ENCODE measurements around the gene KCNMA1. TPM values are rescaled to one million over a fixed set of nuclear protein-coding genes. Genes with fewer than 3 reads are reported as not detected.

The KCNMA1 gene
- polyA plus RNA-seq, 1 donor: 19.6 TPM

DNA sequence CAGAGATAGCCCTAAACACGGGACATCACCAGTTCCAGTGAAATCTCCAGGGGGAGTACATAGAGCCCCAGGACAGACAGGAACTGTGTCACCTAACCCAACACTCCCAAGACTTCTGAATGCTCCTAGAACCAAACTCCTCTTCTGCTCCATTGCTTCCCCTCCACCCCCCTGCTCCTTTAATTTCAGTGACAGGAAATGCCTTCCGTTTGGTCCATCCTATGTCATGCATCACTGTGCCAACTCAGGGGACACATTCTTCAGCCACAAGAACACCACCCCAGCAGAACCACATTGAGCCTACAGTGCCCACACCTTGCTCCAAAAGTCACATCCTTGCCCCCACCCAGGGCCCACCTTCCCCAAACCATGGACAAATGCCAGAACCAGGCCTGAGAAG is 100.5 kb downstream of the KCNMA1 start:
- Histone ChIP-seq H3K9me3 (ENCODE audit: control insufficient read depth, low read depth, low read length) (no peaks in the 10 kb centered on the region), H3K4me1 (ENCODE audit: control insufficient read depth, insufficient read depth, low read length) (peaks cover 16% of the 10 kb centered on the region), H3K27ac (ENCODE audit: low read length) (no peak overlapping the region), H3K36me3 (ENCODE audit: control insufficient read depth, insufficient read depth, low read length) (no peaks in the 10 kb centered on the region), H3K27me3 (ENCODE audit: control insufficient read depth, insufficient read depth, low read length) (no peaks in the 10 kb centered on the region), H3K4me3 (ENCODE audit: low read length) (no peak overlapping the region)
- 100% methylated on average over 1 of the region's 2 CpGs for WGBS (ENCODE audit: insufficient coverage, low lambda C conversion rate)
- DNase-seq: no peak

DNA sequence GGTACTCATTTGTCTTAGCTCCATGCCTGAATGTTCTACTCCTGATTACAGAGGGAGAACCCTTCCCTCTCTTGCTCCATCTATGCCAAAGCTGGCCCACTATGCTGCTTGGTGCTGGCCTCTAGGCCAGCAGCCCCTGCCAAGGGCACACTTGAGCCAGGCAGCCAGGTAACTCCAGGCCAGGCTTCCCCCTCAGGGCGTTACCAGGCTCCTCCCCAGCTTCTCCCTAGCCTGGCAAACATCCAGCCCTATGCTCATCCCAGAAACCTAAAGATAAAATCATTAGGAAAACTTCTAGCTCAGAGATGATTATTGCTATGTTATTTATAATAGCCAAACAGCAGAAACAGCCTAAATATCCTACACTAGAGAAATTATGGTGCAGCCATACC is 103.7 kb downstream of the KCNMA1 start:
- no CpG with 5 or more reads among the region's 1 CpG for WGBS (ENCODE audit: insufficient coverage, low lambda C conversion rate)
- Histone ChIP-seq H3K27ac (ENCODE audit: low read length) (peak overlapping the region; percentile 50), H3K36me3 (ENCODE audit: control insufficient read depth, insufficient read depth, low read length) (no peaks in the 10 kb centered on the region), H3K4me1 (ENCODE audit: control insufficient read depth, insufficient read depth, low read length) (peaks cover 25% of the 10 kb centered on the region), H3K4me3 (ENCODE audit: low read length) (no peak overlapping the region), H3K9me3 (ENCODE audit: control insufficient read depth, low read depth, low read length) (no peaks in the 10 kb centered on the region), H3K27me3 (ENCODE audit: control insufficient read depth, insufficient read depth, low read length) (no peaks in the 10 kb centered on the region)
- peak in 1 of 2 donors; percentile 31 for DNase-seq

DNA sequence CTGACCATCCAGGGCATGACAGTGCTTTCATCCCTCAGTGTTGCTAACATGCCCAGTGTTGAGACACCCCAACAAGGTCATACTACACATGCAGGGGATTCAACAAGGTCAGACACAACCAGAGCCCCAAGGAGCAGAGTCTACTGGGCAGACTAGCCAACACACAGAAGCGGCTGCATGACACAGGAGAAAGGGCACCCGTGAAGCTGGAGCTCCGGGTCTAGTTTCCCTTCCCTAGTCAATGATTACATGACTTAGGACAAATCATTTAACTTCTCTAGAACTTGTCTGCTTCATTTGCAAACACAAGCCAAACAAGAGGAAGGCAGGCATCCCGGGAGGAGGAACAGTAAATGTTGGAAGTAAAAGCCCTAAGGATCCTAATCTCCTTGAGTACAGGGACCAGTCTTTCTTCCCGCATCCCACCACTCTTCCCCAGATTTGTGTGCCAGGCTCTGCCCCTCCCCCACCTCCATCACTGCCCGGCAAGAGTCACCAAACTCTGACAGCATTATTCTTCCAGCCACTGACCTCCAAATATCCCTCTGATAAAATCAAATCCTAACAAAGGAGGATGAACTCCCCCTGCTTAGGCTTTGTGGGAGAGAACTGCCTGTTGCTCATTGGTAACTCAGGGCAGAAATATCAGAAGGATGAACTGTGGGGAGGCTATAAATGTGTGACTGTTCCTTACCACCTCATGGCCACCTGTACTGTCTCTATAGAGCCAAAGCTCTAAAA is 104.3 kb downstream of the KCNMA1 start:
- Histone ChIP-seq H3K36me3 (ENCODE audit: control insufficient read depth, insufficient read depth, low read length) (no peaks in the 10 kb centered on the region), H3K9me3 (ENCODE audit: control insufficient read depth, low read depth, low read length) (no peaks in the 10 kb centered on the region), H3K27ac (ENCODE audit: low read length) (peak overlapping the region; percentile 50), H3K27me3 (ENCODE audit: control insufficient read depth, insufficient read depth, low read length) (no peaks in the 10 kb centered on the region), H3K4me3 (ENCODE audit: low read length) (no peak overlapping the region), H3K4me1 (ENCODE audit: control insufficient read depth, insufficient read depth, low read length) (peaks cover 25% of the 10 kb centered on the region)
- peak; percentile 54 to 74 for DNase-seq
- WGBS (ENCODE audit: insufficient coverage, low lambda C conversion rate): no CpG with 5 or more reads among the region's 6 CpGs

DNA sequence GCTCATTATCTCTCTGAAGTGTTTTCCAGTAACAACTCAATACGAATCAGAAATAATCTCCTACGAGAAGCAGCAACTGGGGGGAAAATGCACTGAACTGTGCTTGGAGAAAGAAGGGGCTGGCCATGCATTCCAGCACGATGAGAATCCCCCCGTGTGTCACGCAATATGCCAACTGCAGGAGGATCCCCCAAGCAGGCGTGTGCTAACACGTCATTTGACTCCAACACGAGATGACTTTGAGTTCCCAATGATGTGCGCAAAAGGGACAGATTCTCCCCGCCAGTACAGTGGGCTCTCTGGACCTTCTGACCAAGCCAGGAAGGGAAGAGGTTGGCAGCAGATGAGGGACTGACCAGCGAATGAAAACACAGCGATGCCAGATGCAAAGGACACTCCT is 105.5 kb downstream of the KCNMA1 start:
- no peak for DNase-seq
- no peaks in the 10 kb centered on the region for H3K36me3 ChIP-seq (ENCODE audit: control insufficient read depth, insufficient read depth, low read length)
- H3K4me3 ChIP-seq (ENCODE audit: low read length): no peak overlapping the region
- WGBS (ENCODE audit: insufficient coverage, low lambda C conversion rate): no CpG with 5 or more reads among the region's 12 CpGs
- H3K9me3 ChIP-seq (ENCODE audit: control insufficient read depth, low read depth, low read length): no peaks in the 10 kb centered on the region
- H3K27ac ChIP-seq (ENCODE audit: low read length): no peak overlapping the region
- peaks cover 25% of the 10 kb centered on the region for H3K4me1 ChIP-seq (ENCODE audit: control insufficient read depth, insufficient read depth, low read length)
- H3K27me3 ChIP-seq (ENCODE audit: control insufficient read depth, insufficient read depth, low read length): no peaks in the 10 kb centered on the region

DNA sequence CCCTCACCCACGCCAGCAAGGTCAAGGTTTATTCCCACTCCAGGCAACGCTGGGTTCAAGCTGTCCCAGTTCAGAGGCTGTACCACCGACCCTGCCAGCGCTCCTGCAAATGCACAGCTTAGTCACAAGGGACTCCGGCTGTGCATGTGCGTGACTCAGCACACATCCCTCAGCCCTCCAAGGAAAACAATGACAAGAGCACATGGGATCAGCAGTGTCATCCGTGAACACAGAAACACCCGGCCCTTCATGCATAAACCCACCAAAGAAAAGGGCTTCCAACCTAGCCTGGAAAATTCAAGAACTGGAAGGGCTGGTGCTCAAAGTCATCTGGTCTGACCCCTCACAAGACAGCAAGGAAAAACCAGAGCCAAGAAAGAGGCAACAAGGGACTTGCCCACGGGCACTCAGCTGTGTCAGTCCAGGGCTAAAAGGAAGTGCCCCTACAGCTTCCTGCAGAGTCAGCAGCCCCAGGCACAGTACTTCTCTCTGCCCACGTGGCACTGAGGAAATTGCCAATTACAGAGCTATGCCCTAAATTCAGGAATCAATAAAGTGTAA is 106.1 kb downstream of the KCNMA1 start:
- WGBS (ENCODE audit: insufficient coverage, low lambda C conversion rate): no CpG with 5 or more reads among the region's 10 CpGs
- Histone ChIP-seq H3K4me1 (ENCODE audit: control insufficient read depth, insufficient read depth, low read length) (peaks cover 25% of the 10 kb centered on the region), H3K4me3 (ENCODE audit: low read length) (no peak overlapping the region), H3K9me3 (ENCODE audit: control insufficient read depth, low read depth, low read length) (no peaks in the 10 kb centered on the region), H3K36me3 (ENCODE audit: control insufficient read depth, insufficient read depth, low read length) (no peaks in the 10 kb centered on the region), H3K27ac (ENCODE audit: low read length) (no peak overlapping the region), H3K27me3 (ENCODE audit: control insufficient read depth, insufficient read depth, low read length) (no peaks in the 10 kb centered on the region)
- peak; percentile 38 to 58 for DNase-seq

DNA sequence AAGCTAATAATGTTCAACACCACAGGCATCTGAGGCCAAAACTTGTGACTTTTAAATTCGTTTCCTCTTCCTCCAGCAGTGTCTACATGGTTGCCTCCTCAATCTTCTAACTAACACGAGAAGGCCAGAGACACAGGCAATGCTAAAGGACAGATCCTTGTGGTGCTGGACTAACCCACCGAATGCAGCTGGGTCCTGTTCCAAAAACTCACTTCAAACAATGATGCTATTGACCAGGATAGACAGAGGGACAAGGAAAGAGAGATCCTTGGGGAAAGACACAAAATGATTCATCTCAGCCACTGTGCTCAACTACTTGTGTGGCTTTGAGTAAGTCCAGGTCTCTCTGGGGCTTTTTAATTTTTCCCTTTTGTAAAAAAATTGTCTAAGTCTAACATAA is 107.6 kb downstream of the KCNMA1 start:
- no peaks in the 10 kb centered on the region for H3K9me3 ChIP-seq (ENCODE audit: control insufficient read depth, low read depth, low read length)
- H3K4me1 ChIP-seq (ENCODE audit: control insufficient read depth, insufficient read depth, low read length): peaks cover 25% of the 10 kb centered on the region
- no CpG with 5 or more reads among the region's 3 CpGs for WGBS (ENCODE audit: insufficient coverage, low lambda C conversion rate)

DNA sequence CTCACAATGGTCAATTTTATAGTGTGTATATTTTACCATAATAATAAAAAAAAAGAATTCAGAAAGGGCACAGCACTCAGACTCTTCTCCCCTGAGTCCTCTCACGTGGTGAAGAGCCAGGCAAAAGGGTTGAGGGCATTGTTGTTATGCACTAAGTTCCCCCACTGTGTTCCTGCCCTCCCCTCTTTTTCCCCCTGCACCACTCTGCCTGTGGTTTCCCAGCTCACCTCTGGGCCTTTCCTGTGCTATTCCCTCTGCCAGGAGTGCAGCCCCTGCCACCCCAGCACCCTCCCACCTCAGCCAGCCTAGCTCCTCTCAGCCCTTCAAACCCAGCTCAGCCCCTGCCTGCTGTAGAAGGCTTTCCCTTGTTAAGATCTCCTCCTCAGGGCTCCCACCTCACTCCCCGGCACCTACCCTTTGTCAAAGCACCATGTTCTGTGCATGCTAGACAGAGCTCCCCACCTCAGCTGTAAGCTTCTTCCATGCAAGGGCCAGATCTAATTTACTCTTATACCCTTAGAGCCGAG is 108.5 kb downstream of the KCNMA1 start:
- Histone ChIP-seq H3K9me3 (ENCODE audit: control insufficient read depth, low read depth, low read length) (no peaks in the 10 kb centered on the region), H3K4me1 (ENCODE audit: control insufficient read depth, insufficient read depth, low read length) (peaks cover 24% of the 10 kb centered on the region)

More for the DNA sequence above, 107.6 kb downstream of the KCNMA1 start:
- no peaks in the 10 kb centered on the region for H3K27me3 ChIP-seq (ENCODE audit: control insufficient read depth, insufficient read depth, low read length)
- DNase-seq: no peak
- no peak overlapping the region for H3K4me3 ChIP-seq (ENCODE audit: low read length)
- H3K27ac ChIP-seq (ENCODE audit: low read length): no peak overlapping the region
- no peaks in the 10 kb centered on the region for H3K36me3 ChIP-seq (ENCODE audit: control insufficient read depth, insufficient read depth, low read length)

DNA sequence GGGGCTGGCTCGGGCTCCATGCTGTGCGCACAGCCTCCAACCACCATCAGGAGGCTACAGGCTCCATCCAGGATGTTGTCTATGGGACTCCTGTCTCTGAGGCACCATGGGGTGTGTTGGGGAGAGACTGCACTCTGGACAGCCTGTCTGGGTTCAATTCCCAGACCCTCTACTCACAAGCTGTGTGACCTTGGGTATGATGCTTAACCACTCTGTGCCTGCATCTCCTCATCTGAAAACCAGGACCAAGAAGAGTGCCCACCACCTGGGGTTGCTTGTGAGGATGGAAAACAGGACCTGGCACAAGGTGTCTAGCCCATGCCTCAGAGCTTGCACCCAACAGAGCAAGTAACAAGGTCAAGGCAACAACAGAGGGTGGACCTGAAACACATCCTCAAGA is 109.8 kb downstream of the KCNMA1 start:
- Histone ChIP-seq H3K9me3 (ENCODE audit: control insufficient read depth, low read depth, low read length) (no peaks in the 10 kb centered on the region), H3K4me1 (ENCODE audit: control insufficient read depth, insufficient read depth, low read length) (peaks cover 12% of the 10 kb centered on the region), H3K36me3 (ENCODE audit: control insufficient read depth, insufficient read depth, low read length) (no peaks in the 10 kb centered on the region), H3K4me3 (ENCODE audit: low read length) (no peak overlapping the region), H3K27me3 (ENCODE audit: control insufficient read depth, insufficient read depth, low read length) (no peaks in the 10 kb centered on the region), H3K27ac (ENCODE audit: low read length) (no peak overlapping the region)
- no peak for DNase-seq
- no CpG with 5 or more reads among the region's 2 CpGs for WGBS (ENCODE audit: insufficient coverage, low lambda C conversion rate)

More for the DNA sequence above, 108.5 kb downstream of the KCNMA1 start:
- WGBS (ENCODE audit: insufficient coverage, low lambda C conversion rate): 100% methylated on average over 1 of the region's 3 CpGs
- no peak for DNase-seq
- no peak overlapping the region for H3K27ac ChIP-seq (ENCODE audit: low read length)
- H3K27me3 ChIP-seq (ENCODE audit: control insufficient read depth, insufficient read depth, low read length): no peaks in the 10 kb centered on the region
- no peak overlapping the region for H3K4me3 ChIP-seq (ENCODE audit: low read length)
- no peaks in the 10 kb centered on the region for H3K36me3 ChIP-seq (ENCODE audit: control insufficient read depth, insufficient read depth, low read length)

DNA sequence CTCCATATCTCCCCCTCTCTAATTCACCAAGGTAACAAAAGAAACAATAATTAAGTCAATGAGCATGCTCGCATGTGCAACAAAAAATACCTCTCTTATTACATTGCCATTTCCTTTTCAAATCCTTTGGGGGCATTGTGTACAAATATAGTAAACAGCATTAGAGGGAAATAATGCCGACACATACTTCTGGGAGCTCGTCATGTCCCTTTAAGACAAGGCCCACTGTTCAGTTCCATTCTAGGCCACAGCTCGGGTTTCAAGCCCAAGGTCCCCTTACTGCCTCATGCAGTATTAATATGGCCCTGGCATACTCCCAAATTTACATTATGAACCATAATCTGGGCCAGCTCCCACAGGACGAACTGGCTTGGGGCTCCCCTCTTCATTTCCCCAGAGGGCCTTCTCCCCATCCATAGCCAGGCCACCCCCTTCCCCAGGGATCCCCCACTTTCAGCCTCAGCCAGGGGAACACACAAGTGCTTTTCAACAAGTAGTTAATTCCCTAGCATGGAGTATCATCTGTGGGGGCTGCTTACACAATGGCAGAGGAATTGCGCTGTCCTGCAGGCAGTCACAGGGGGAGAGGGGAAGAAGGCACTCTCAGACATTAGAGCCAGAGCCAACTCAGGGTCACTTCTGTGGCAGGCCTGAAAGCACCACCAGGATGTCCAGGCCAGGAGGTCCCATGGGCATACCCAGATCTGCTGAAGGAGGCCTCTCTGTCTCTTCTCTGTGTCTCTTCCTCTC is 110.6 kb downstream of the KCNMA1 start:
- Histone ChIP-seq H3K4me3 (ENCODE audit: low read length) (no peak overlapping the region), H3K27me3 (ENCODE audit: control insufficient read depth, insufficient read depth, low read length) (no peaks in the 10 kb centered on the region), H3K27ac (ENCODE audit: low read length) (no peak overlapping the region), H3K9me3 (ENCODE audit: control insufficient read depth, low read depth, low read length) (no peaks in the 10 kb centered on the region), H3K36me3 (ENCODE audit: control insufficient read depth, insufficient read depth, low read length) (no peaks in the 10 kb centered on the region), H3K4me1 (ENCODE audit: control insufficient read depth, insufficient read depth, low read length) (peaks cover 10% of the 10 kb centered on the region)
- DNase-seq: no peak
- WGBS (ENCODE audit: insufficient coverage, low lambda C conversion rate): no CpG with 5 or more reads among the region's 6 CpGs

DNA sequence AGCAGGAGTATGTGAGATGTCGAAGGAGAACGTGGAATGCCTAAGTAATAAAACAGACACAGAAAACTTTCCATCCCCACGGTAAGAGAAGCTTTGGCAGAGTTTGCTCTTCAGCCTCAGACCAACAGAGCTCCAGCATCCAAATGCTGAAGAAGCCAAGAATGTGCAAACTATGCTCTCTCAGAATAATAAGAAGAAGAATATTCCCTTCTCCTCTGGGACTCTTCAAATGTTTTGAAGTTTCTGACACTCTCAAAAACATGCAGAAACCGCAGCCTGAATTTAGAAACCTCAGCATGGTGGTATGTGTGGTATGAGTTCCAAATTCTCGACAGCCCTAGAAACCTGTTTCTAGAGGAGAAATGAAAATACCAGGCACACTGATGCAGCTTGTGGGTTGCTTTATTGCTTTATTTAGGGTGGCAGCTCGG is 113.3 kb downstream of the KCNMA1 start:
- H3K27ac ChIP-seq (ENCODE audit: low read length): no peak overlapping the region
- DNase-seq: no peak
- WGBS (ENCODE audit: insufficient coverage, low lambda C conversion rate): 20% methylated on average over 1 of the region's 6 CpGs
- no peaks in the 10 kb centered on the region for H3K9me3 ChIP-seq (ENCODE audit: control insufficient read depth, low read depth, low read length)
- H3K4me3 ChIP-seq (ENCODE audit: low read length): no peak overlapping the region
- no peaks in the 10 kb centered on the region for H3K27me3 ChIP-seq (ENCODE audit: control insufficient read depth, insufficient read depth, low read length)
- H3K36me3 ChIP-seq (ENCODE audit: control insufficient read depth, insufficient read depth, low read length): no peaks in the 10 kb centered on the region
- no peaks in the 10 kb centered on the region for H3K4me1 ChIP-seq (ENCODE audit: control insufficient read depth, insufficient read depth, low read length)
